H9 (cell line): ENCODE data around the gene COL28A1. TPM values are rescaled to one million over a fixed set of nuclear protein-coding genes. Genes with fewer than 3 reads are reported as not detected.

Experiments used
- DNase-seq: peaks from one replicate; pipeline ENCODE4 v3.0.0-alpha.2; 2017
- H2AFZ ChIP-seq: one replicate; pipeline ENCODE4 v1.6.1; 2013; ENCODE audit warnings: mild to moderate bottlenecking, low read length, control low read depth, moderate library complexity
- H2AK5ac ChIP-seq: 2 replicates; pipeline ENCODE4 v1.6.1; 2013; ENCODE audit warnings: low read length, control low read depth, mixed read lengths; ENCODE audit not compliant: insufficient read length
- H2BK120ac ChIP-seq: one replicate; pipeline ENCODE4 v1.6.1; 2013; ENCODE audit warnings: low read depth, mild to moderate bottlenecking, low read length, control low read depth, inconsistent platforms; ENCODE audit not compliant: poor library complexity, severe bottlenecking
- H2BK12ac ChIP-seq: 2 replicates; pipeline ENCODE4 v1.6.1; 2013; ENCODE audit warnings: low read length, control low read depth, mixed read lengths, low read depth; ENCODE audit not compliant: insufficient read length
- H2BK15ac ChIP-seq: 2 replicates; pipeline ENCODE4 v1.6.1; 2013; ENCODE audit warnings: low read depth, low read length, control low read depth
- H2BK20ac ChIP-seq: one replicate; pipeline ENCODE4 v1.6.1; 2013; ENCODE audit warnings: low read depth, mild to moderate bottlenecking, low read length, control low read depth, inconsistent platforms; ENCODE audit not compliant: poor library complexity, severe bottlenecking
- H2BK5ac ChIP-seq: 2 replicates; pipeline ENCODE4 v1.6.1; 2013; ENCODE audit warnings: low read length, control low read depth, mixed read lengths; ENCODE audit not compliant: insufficient read length
- H3K14ac ChIP-seq: 2 replicates; pipeline ENCODE4 v1.6.1; 2013; ENCODE audit warnings: low read length, control low read depth; ENCODE audit not compliant: insufficient read depth
- H3K18ac ChIP-seq: 2 replicates; pipeline ENCODE4 v1.6.1; 2013; ENCODE audit warnings: low read depth, mild to moderate bottlenecking, mixed read lengths, low read length, control low read depth; ENCODE audit not compliant: insufficient read length
- H3K23ac ChIP-seq: 2 replicates; pipeline ENCODE4 v1.6.1; 2013; ENCODE audit warnings: low read length, control low read depth, mixed read lengths, low read depth; ENCODE audit not compliant: insufficient read length
- H3K23me2 ChIP-seq: 2 replicates; pipeline ENCODE4 v1.6.1; 2013; ENCODE audit warnings: low read depth, mild to moderate bottlenecking, mixed read lengths, low read length, control low read depth; ENCODE audit not compliant: insufficient read length, poor library complexity, severe bottlenecking
- H3K27ac ChIP-seq: 2 replicates; pipeline ENCODE4 v1.5.1; 2013; ENCODE audit warnings: low read length, control low read depth, mixed read lengths, low read depth; ENCODE audit not compliant: insufficient read length
- H3K27me3 ChIP-seq: 2 replicates; pipeline ENCODE4 v1.6.1; 2013; ENCODE audit warnings: low read length, control low read depth, inconsistent platforms; ENCODE audit not compliant: insufficient read depth
- H3K4ac ChIP-seq: 2 replicates; pipeline ENCODE4 v1.6.1; 2013; ENCODE audit warnings: low read depth, mild to moderate bottlenecking, control low read depth, inconsistent platforms, low read length, moderate library complexity
- H3K4me1 ChIP-seq: 2 replicates; pipeline ENCODE4 v1.6.1; 2013; ENCODE audit warnings: low read length, control low read depth, inconsistent platforms; ENCODE audit not compliant: insufficient read depth
- H3K4me2 ChIP-seq: 2 replicates; pipeline ENCODE4 v1.6.1; 2013; ENCODE audit warnings: low read length, control low read depth, mixed read lengths; ENCODE audit not compliant: insufficient read length, insufficient read depth
- H3K56ac ChIP-seq: 2 replicates; pipeline ENCODE4 v1.6.1; 2013; ENCODE audit warnings: low read depth, mild to moderate bottlenecking, mixed read lengths, low read length, control low read depth; ENCODE audit not compliant: insufficient read length
- H3K79me1 ChIP-seq: 2 replicates; pipeline ENCODE4 v1.6.1; 2013; ENCODE audit warnings: low read depth, mild to moderate bottlenecking, moderate library complexity, low read length, control low read depth, inconsistent platforms; ENCODE audit not compliant: insufficient read depth, poor library complexity, severe bottlenecking
- H3K79me2 ChIP-seq: 2 replicates; pipeline ENCODE4 v1.6.1; 2013; ENCODE audit warnings: low read length, control low read depth, inconsistent platforms; ENCODE audit not compliant: insufficient read depth
- H3K9ac ChIP-seq: 2 replicates; pipeline ENCODE4 v1.6.1; 2013; ENCODE audit warnings: low read length, control low read depth, mixed read lengths; ENCODE audit not compliant: insufficient read length; ENCODE audit errors: extremely low read depth
- H3K9me3 ChIP-seq: one replicate; pipeline ENCODE4 v1.6.1; 2013; ENCODE audit warnings: low read depth, low read length, inconsistent platforms; ENCODE audit not compliant: control insufficient read depth
- H3T11ph ChIP-seq: one replicate; pipeline ENCODE4 v1.6.1; 2013; ENCODE audit warnings: mild to moderate bottlenecking, low read length, control low read depth, inconsistent platforms
- H4K20me1 ChIP-seq: one replicate; pipeline ENCODE4 v1.6.1; 2013; ENCODE audit not compliant: control insufficient read depth, insufficient read length, insufficient read depth
- H4K5ac ChIP-seq: 2 replicates; pipeline ENCODE4 v1.6.1; 2013; ENCODE audit warnings: low read depth, mild to moderate bottlenecking, mixed read lengths, low read length, control low read depth; ENCODE audit not compliant: insufficient read length
- H4K8ac ChIP-seq: replicated peaks from 2 replicates; pipeline ENCODE4 v1.6.1; 2013; ENCODE audit warnings: low read length, control low read depth, mixed read lengths, low read depth; ENCODE audit not compliant: insufficient read length
- H4K91ac ChIP-seq: 2 replicates; pipeline ENCODE4 v1.6.1; 2013; ENCODE audit warnings: low read depth, mild to moderate bottlenecking, moderate library complexity, mixed read lengths, low read length, control low read depth; ENCODE audit not compliant: insufficient read length
- H3K27ac Mint-ChIP-seq, 3 experiments: 2 replicates in 2 of 3; 3 replicates in 1 of 3; pipeline ENCODE4 v1.8.0; 2020 to 2021; ENCODE audit warnings: mixed read lengths in 3 of 3, mild to moderate bottlenecking in 1 of 3, moderate library complexity in 1 of 3
- H3K27me3 Mint-ChIP-seq: 2 replicates; pipeline ENCODE4 v1.8.0; 2021; ENCODE audit warnings: low read depth, mild to moderate bottlenecking, moderate library complexity, mixed read lengths
- H3K36me3 Mint-ChIP-seq, 3 experiments: 2 replicates in 2 of 3; 3 replicates in 1 of 3; pipeline ENCODE4 v1.8.0; 2020 to 2021; ENCODE audit warnings: low read depth in 3 of 3, mixed read lengths in 3 of 3; ENCODE audit not compliant: insufficient read depth in 1 of 3
- H3K4me1 Mint-ChIP-seq, 2 experiments: 2 replicates each; pipeline ENCODE4 v1.8.0; 2020; ENCODE audit warnings: mixed read lengths in 2 of 2
- H3K4me3 Mint-ChIP-seq, 2 experiments: 2 replicates in 1 of 2; 3 replicates in 1 of 2; pipeline ENCODE4 v1.8.0; 2020 to 2021; ENCODE audit warnings: mild to moderate bottlenecking in 2 of 2, mixed read lengths in 2 of 2, moderate library complexity in 1 of 2
- H3K9me3 Mint-ChIP-seq, 2 experiments: 2 replicates in 1 of 2; 3 replicates in 1 of 2; pipeline ENCODE4 v1.8.0; 2020; ENCODE audit warnings: mild to moderate bottlenecking in 2 of 2, mixed read lengths in 2 of 2, moderate library complexity in 1 of 2
- CTCF ChIP-seq: fragments of 200-600 bp; sonication (generic); conservative IDR thresholded peaks from 3 replicates; pipeline ENCODE4 v1.8.0; 2021; ENCODE audit warnings: antibody characterized with exemption, mild to moderate bottlenecking
- WGBS: extraction: QIAGEN DNeasy Blood & Tissue Kit; methylation state at CpG from one replicate; pipeline ENCODE4 v1.1.7; 2013; ENCODE audit warnings: missing lambda C conversion rate, low lambda C conversion rate, mixed read lengths; ENCODE audit not compliant: insufficient read length; ENCODE audit errors: extremely low coverage; 5-methylcytosine and 5-hydroxymethylcytosine counted together
- total RNA-seq: library from RNA; stranded (reverse); gene quantifications from 2 replicates; pipeline ENCODE4 v1.2.1, GENCODE V29; 2021

The COL28A1 gene
- total RNA-seq, 1 experiment from 2014 or later: 0.66 TPM

GRCh38 chr7:7536396-7537019 lies 835 bp upstream of the COL28A1 start:
- Mint-ChIP-seq H3K4me1 (peaks cover 0 to 6% of the 10 kb centered on the region in 2 experiments; a peak in 1 of 4 replicates), H3K27me3 (no peaks in the 10 kb centered on the region), H3K9me3 (no peaks in the 10 kb centered on the region)

More at GRCh38 chr7:7536396-7537019, 835 bp upstream of the COL28A1 start:
- Histone ChIP-seq H3K4me1 (no peaks in the 10 kb centered on the region), H3K27me3 (no peaks in the 10 kb centered on the region), H3K4ac (no peak overlapping the region), H2BK20ac (no peak overlapping the region), H4K8ac (no peak overlapping the region), H3K14ac (no peak overlapping the region), H3K23ac (no peak overlapping the region), H2BK15ac (no peak overlapping the region), H4K5ac (no peak overlapping the region), H4K20me1 (no peaks in the 10 kb centered on the region), H3K79me2 (no peaks in the 10 kb centered on the region), H3K56ac (no peak overlapping the region), H2BK5ac (no peak overlapping the region), H3K4me2 (no peak overlapping the region), H3K9me3 (no peaks in the 10 kb centered on the region), H3K18ac (no peak overlapping the region), H3K9ac (no peak overlapping the region), H3K23me2 (no peaks in the 10 kb centered on the region), H2AK5ac (no peak overlapping the region), H2BK120ac (no peak overlapping the region), H3T11ph (no peak overlapping the region), H3K79me1 (no peaks in the 10 kb centered on the region), H3K27ac (no peak overlapping the region), H2AFZ (no peak overlapping the region), H4K91ac (no peak overlapping the region), H2BK12ac (no peak overlapping the region)
- Mint-ChIP-seq H3K4me3 (no peak overlapping the region), H3K36me3 (no peaks in the 10 kb centered on the region), H3K27ac (peak overlapping the region in 1 of 3 experiments; percentile 46; a peak in 1 of 7 replicates)
- no CpG with 5 or more reads among the region's 5 CpGs for WGBS
- no peak for DNase-seq
- TF ChIP-seq CTCF: no peak
